HepG2 (cell line): ENCODE results near the gene KRI1. TPM values are rescaled to one million over a fixed set of nuclear protein-coding genes. Genes with fewer than 3 reads are reported as not detected.

ENCODE experiments used
- BHLHE40 ChIP-seq: IDR thresholded peaks from 2 replicates; pipeline ENCODE4 v1.6.1; 2011; ENCODE audit warnings: low read length, improper control_type of control experiment
- CENPT ChIP-seq: sonication (generic); formaldehyde crosslinking; IDR thresholded peaks from 2 replicates; pipeline ENCODE4 v1.8.0; 2022; ENCODE audit warnings: low read depth, mild to moderate bottlenecking, moderate library complexity, missing genetic modification reagents
- EEA1 ChIP-seq: sonication (generic); formaldehyde crosslinking; IDR thresholded peaks from 2 replicates; pipeline ENCODE4 v1.5.1; 2020; ENCODE audit warnings: mild to moderate bottlenecking, missing genetic modification reagents, borderline replicate concordance
- GABPA ChIP-seq, 2 experiments: IDR thresholded peaks; 2 replicates each; pipeline ENCODE4 v1.6.1; 2011 to 2016; ENCODE audit warnings: low read depth in 2 of 2, low read length in 1 of 2, missing biosample characterization in 1 of 2, missing genetic modification characterization in 1 of 2
- HNF4A ChIP-seq: sonication (generic); formaldehyde crosslinking; IDR thresholded peaks from 2 replicates; pipeline ENCODE4 v1.4.0; 2020; ENCODE audit warnings: missing genetic modification reagents
- KAT7 ChIP-seq: IDR thresholded peaks from 2 replicates; pipeline ENCODE4 v1.6.1; 2018; ENCODE audit warnings: borderline replicate concordance, missing compliant biosample characterization
- KLF13 ChIP-seq: sonication (generic); formaldehyde crosslinking; IDR thresholded peaks from 2 replicates; pipeline ENCODE4 v1.4.0; 2020; ENCODE audit warnings: mild to moderate bottlenecking, missing genetic modification reagents
- NCOA2 ChIP-seq: sonication (generic); formaldehyde crosslinking; IDR thresholded peaks from 2 replicates; pipeline ENCODE4 v1.8.0; 2022; ENCODE audit warnings: inconsistent platforms
- NCOR1 ChIP-seq: fragments of 200-600 bp; sonication (generic); IDR thresholded peaks from 2 replicates; pipeline ENCODE4 v1.7.0; 2017; ENCODE audit warnings: antibody characterized with exemption, low read length, borderline replicate concordance
- NFATC3 ChIP-seq: sonication (generic); formaldehyde crosslinking; IDR thresholded peaks from 2 replicates; pipeline ENCODE4 v1.5.1; 2020; ENCODE audit warnings: mild to moderate bottlenecking, missing genetic modification reagents
- NR2C2 ChIP-seq: sonication (generic); formaldehyde crosslinking; IDR thresholded peaks from 2 replicates; pipeline ENCODE4 v1.4.0; 2020; ENCODE audit warnings: missing genetic modification reagents, mild to moderate bottlenecking, moderate library complexity, borderline replicate concordance
- REPIN1 ChIP-seq: sonication (generic); formaldehyde crosslinking; IDR thresholded peaks from 2 replicates; pipeline ENCODE4 v1.8.0; 2022; ENCODE audit warnings: missing genetic modification reagents, low read depth, mild to moderate bottlenecking, borderline replicate concordance
- REXO4 ChIP-seq: sonication (generic); formaldehyde crosslinking; IDR thresholded peaks from 2 replicates; pipeline ENCODE4 v1.8.0; 2022; ENCODE audit warnings: missing genetic modification reagents, mild to moderate bottlenecking, borderline replicate concordance
- SSRP1 ChIP-seq: IDR thresholded peaks from 2 replicates; pipeline ENCODE4 v1.6.1; 2016; ENCODE audit warnings: control low read depth
- ZC3H13 ChIP-seq: sonication (generic); formaldehyde crosslinking; IDR thresholded peaks from 2 replicates; pipeline ENCODE4 v1.8.1; 2023; ENCODE audit warnings: mild to moderate bottlenecking, missing genetic modification reagents, moderate library complexity
- ZNF124 ChIP-seq: sonication (generic); formaldehyde crosslinking; IDR thresholded peaks from 2 replicates; pipeline ENCODE4 v1.4.0; 2020; ENCODE audit warnings: missing genetic modification reagents
- ZNF331 ChIP-seq: sonication (generic); formaldehyde crosslinking; IDR thresholded peaks from 2 replicates; pipeline ENCODE4 v1.4.0; 2020; ENCODE audit warnings: missing genetic modification reagents
- polyA plus RNA-seq, 8 experiments: library from polyadenylated mRNA; depleted of rRNA in 3 of 8; stranded (reverse) in 7 of 8; unstranded in 1 of 8; fragments of >200 nt; fragmentation: Illumina TruSeq in 4 of 8; extraction: Trizol in 4 of 8; gene quantifications; 2 replicates each; pipeline versions ENCODE4 v1.2.1 to v1.2.3, GENCODE V29; 2011 to 2016; ENCODE audit warnings: low read depth in 4 of 8, missing spikeins in 1 of 8, mixed read lengths in 1 of 8; ENCODE audit not compliant: insufficient read depth in 1 of 8
- total RNA-seq, 5 experiments: library from RNA; depleted of rRNA; stranded (reverse); fragments of >200 nt; fragmentation: Illumina TruSeq; extraction: Trizol; gene quantifications; 2 replicates each; pipeline ENCODE4 v1.2.3, GENCODE V29; 2016; ENCODE audit warnings: low read depth in 1 of 5
- TF ChIP-seq, protein P1 (sequence below): sonication (generic); formaldehyde crosslinking; IDR thresholded peaks from 2 replicates; pipeline ENCODE4 v1.9.0; 2021; ENCODE audit warnings: missing genetic modification reagents, mild to moderate bottlenecking, borderline replicate concordance
- TF ChIP-seq, protein P2 (sequence below): sonication (generic); formaldehyde crosslinking; IDR thresholded peaks from 2 replicates; pipeline ENCODE4 v1.8.1; 2023; ENCODE audit warnings: mild to moderate bottlenecking, moderate library complexity, missing genetic modification reagents
- TF ChIP-seq, protein P3 (sequence below): sonication (generic); formaldehyde crosslinking; IDR thresholded peaks from 2 replicates; pipeline ENCODE4 v1.4.0; 2020; ENCODE audit warnings: missing genetic modification reagents, borderline replicate concordance
- TF ChIP-seq, protein P4 (sequence below): sonication (generic); formaldehyde crosslinking; IDR thresholded peaks from 2 replicates; pipeline ENCODE4 v1.5.0; 2020; ENCODE audit warnings: missing genetic modification reagents

KRI1 gene
- total and polyA plus RNA-seq, 2 of the 13 experiments (the other 11 are each of a cell fraction or from before 2014, with no cell fraction given) = 9.1 to 11.7 TPM

DNA sequence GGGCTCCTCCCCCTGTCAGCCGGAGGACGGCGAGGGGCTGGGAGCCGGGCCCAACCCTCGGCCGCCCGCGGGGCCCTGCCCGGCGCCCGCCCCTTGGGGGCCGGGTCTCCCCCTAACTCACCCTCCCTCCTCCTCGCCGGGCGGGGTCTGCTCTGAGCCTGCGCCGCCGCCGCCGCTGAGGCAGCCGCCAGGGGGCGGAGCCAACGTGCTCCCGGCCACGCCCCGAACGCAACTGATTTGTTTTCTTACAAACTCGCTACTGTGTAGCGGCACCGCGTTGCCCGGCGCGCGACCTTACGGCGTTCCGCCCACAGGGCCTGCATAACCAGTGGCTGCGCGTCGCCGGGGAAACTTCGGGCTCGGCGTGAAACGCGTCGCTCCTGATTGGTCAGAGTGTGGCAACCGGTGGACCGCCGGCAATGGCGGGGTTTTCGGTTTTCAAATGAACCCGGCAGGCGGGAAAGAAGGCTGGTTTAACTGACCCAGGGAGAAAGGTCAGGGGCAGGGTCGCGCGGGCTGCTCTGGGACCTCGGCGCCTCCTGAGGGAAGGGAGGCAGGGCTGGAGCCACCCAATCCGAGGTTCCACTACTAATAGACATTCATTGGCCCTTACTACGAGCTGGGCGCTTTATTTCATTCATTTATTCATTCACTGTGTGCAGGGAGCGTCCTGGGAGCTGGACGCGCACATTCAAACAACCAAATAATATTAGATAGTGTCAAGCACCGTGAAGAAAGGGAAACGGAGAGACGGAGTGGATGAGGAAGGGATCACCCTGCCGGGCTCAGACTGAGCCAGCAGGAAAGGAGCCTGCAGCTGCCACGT, 3.2 kb upstream of the KRI1 start, which contains the start of gene CDKN2D (continued):
- no peak; the same call in 1 of the 2 replicates for TF ChIP-seq NCOR1
- no peak; the same call in 1 of the 2 replicates for TF ChIP-seq HNF4A (CRISPR knock-in tag)
- no peak for TF ChIP-seq GABPA (IDR thresholded peaks at IDR 0.05; ENCODE audit: low read depth, low read length)
- TF ChIP-seq GABPA (CRISPR knock-in tag; IDR thresholded peaks at IDR 0.05; ENCODE audit: low read depth) = no peak
- TF ChIP-seq NCOA2 = 0 out of 2 replicates have a peak, but pooled peaks have one; percentile 49
- TF ChIP-seq, protein P1, sequence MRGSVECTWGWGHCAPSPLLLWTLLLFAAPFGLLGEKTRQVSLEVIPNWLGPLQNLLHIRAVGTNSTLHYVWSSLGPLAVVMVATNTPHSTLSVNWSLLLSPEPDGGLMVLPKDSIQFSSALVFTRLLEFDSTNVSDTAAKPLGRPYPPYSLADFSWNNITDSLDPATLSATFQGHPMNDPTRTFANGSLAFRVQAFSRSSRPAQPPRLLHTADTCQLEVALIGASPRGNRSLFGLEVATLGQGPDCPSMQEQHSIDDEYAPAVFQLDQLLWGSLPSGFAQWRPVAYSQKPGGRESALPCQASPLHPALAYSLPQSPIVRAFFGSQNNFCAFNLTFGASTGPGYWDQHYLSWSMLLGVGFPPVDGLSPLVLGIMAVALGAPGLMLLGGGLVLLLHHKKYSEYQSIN = no peak
- TF ChIP-seq, protein P2, sequence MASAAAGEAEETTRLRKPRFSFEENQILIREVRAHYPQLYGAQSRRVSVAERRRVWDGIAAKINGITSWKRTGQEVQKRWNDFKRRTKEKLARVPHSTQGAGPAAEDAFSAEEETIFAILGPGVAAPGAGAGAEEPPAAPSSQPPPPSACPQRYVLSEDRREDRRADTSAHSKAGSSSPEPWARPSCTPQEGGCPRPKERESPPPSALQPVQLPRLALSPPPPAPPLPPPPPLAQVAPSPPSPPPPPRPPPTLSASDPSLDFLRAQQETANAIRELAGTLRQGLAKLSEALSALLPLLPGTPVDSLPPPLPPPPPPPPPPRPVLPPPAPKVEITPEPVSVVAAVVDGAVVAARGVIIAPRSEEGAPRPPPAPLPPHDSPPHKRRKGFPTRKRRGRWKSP (CRISPR knock-in tag) = peak; percentile 97
- TF ChIP-seq REPIN1 (CRISPR knock-in tag) = peak; percentile 96
- TF ChIP-seq CENPT = peak; percentile 83; the same call in 1 of the 2 replicates
- TF ChIP-seq KAT7 = no peak
- TF ChIP-seq, protein P3, sequence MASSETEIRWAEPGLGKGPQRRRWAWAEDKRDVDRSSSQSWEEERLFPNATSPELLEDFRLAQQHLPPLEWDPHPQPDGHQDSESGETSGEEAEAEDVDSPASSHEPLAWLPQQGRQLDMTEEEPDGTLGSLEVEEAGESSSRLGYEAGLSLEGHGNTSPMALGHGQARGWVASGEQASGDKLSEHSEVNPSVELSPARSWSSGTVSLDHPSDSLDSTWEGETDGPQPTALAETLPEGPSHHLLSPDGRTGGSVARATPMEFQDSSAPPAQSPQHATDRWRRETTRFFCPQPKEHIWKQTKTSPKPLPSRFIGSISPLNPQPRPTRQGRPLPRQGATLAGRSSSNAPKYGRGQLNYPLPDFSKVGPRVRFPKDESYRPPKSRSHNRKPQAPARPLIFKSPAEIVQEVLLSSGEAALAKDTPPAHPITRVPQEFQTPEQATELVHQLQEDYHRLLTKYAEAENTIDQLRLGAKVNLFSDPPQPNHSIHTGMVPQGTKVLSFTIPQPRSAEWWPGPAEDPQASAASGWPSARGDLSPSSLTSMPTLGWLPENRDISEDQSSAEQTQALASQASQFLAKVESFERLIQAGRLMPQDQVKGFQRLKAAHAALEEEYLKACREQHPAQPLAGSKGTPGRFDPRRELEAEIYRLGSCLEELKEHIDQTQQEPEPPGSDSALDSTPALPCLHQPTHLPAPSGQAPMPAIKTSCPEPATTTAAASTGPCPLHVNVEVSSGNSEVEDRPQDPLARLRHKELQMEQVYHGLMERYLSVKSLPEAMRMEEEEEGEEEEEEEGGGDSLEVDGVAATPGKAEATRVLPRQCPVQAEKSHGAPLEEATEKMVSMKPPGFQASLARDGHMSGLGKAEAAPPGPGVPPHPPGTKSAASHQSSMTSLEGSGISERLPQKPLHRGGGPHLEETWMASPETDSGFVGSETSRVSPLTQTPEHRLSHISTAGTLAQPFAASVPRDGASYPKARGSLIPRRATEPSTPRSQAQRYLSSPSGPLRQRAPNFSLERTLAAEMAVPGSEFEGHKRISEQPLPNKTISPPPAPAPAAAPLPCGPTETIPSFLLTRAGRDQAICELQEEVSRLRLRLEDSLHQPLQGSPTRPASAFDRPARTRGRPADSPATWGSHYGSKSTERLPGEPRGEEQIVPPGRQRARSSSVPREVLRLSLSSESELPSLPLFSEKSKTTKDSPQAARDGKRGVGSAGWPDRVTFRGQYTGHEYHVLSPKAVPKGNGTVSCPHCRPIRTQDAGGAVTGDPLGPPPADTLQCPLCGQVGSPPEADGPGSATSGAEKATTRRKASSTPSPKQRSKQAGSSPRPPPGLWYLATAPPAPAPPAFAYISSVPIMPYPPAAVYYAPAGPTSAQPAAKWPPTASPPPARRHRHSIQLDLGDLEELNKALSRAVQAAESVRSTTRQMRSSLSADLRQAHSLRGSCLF (CRISPR knock-in tag) = no peak
- TF ChIP-seq NFATC3 (CRISPR knock-in tag) = no peak
- peak; percentile 98 for TF ChIP-seq NR2C2 (CRISPR knock-in tag)
- no peak for TF ChIP-seq EEA1 (CRISPR knock-in tag)
- TF ChIP-seq BHLHE40 = no peak
- TF ChIP-seq ZNF331 (CRISPR knock-in tag) = peak; percentile 50; the same call in 1 of the 2 replicates
- peak; percentile 92 for TF ChIP-seq ZC3H13
- TF ChIP-seq, protein P4, sequence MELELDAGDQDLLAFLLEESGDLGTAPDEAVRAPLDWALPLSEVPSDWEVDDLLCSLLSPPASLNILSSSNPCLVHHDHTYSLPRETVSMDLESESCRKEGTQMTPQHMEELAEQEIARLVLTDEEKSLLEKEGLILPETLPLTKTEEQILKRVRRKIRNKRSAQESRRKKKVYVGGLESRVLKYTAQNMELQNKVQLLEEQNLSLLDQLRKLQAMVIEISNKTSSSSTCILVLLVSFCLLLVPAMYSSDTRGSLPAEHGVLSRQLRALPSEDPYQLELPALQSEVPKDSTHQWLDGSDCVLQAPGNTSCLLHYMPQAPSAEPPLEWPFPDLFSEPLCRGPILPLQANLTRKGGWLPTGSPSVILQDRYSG (CRISPR knock-in tag) = no peak
- peak; percentile 42; the same call in 1 of the 2 replicates for TF ChIP-seq ZNF124 (CRISPR knock-in tag)
- TF ChIP-seq KLF13 (CRISPR knock-in tag) = no peak
- TF ChIP-seq REXO4 (CRISPR knock-in tag) = peak; percentile 81; the same call in 1 of the 2 replicates
- TF ChIP-seq SSRP1 (CRISPR knock-in tag) = no peak
